GM12878 (cell line): Measurements from ENCODE around the gene FBXW7. TPM values are rescaled to one million over a fixed set of nuclear protein-coding genes. Genes with fewer than 3 reads are reported as not detected.

Source experiments
- BCL11A ChIP-seq: IDR thresholded peaks from 2 replicates; pipeline ENCODE4 v1.6.1; 2011; ENCODE audit warnings: low read depth, low read length
- CBFB ChIP-seq: IDR thresholded peaks from 2 replicates; pipeline ENCODE4 v1.6.1; 2016; ENCODE audit warnings: antibody characterized with exemption, low read depth
- CREB1 ChIP-seq: IDR thresholded peaks from 2 replicates; pipeline ENCODE4 v1.6.1; 2012; ENCODE audit warnings: low read depth, mild to moderate bottlenecking, inconsistent platforms
- CTCF ChIP-seq, 3 experiments: IDR thresholded peaks in 2 of 3; conservative IDR thresholded peaks in 1 of 3; 2 replicates each; pipeline ENCODE4 v1.5.1; 2011; ENCODE audit warnings: low read depth in 3 of 3, low read length in 3 of 3, mild to moderate bottlenecking in 3 of 3, control low read depth in 2 of 3, moderate library complexity in 2 of 3, inconsistent platforms in 1 of 3, mixed read lengths in 1 of 3; ENCODE audit not compliant: control insufficient read depth in 2 of 3, insufficient read depth in 1 of 3; ENCODE audit errors: extremely low read depth in 1 of 3
- E2F8 ChIP-seq: fragments of 450-650 bp; IDR thresholded peaks from 2 replicates; pipeline ENCODE4 v1.6.1; 2018; ENCODE audit warnings: mild to moderate bottlenecking, low read depth, moderate library complexity; ENCODE audit not compliant: partially characterized antibody
- EGR1 ChIP-seq, 2 experiments: IDR thresholded peaks; 1 replicate in 1 of 2; 2 replicates in 1 of 2; pipeline ENCODE4 v1.6.1; 2011 to 2012; ENCODE audit warnings: low read depth in 2 of 2, low read length in 2 of 2, borderline replicate concordance in 1 of 2, mild to moderate bottlenecking in 1 of 2, moderate library complexity in 1 of 2
- KAT2A ChIP-seq: conservative IDR thresholded peaks from 2 replicates; pipeline ENCODE4 v1.6.1; 2011; ENCODE audit warnings: low read depth, low read length; ENCODE audit not compliant: control insufficient read depth
- NR2C1 ChIP-seq: fragments of 450-650 bp; IDR thresholded peaks from 2 replicates; pipeline ENCODE4 v1.6.1; 2017; ENCODE audit warnings: antibody characterized with exemption, mild to moderate bottlenecking, moderate library complexity
- PBX3 ChIP-seq: IDR thresholded peaks from 2 replicates; pipeline ENCODE4 v1.6.1; 2011; ENCODE audit warnings: mild to moderate bottlenecking, low read depth, low read length, moderate library complexity; ENCODE audit not compliant: insufficient replicate concordance
- RBBP5 ChIP-seq: fragments of 200-600 bp; sonication (generic); conservative IDR thresholded peaks from 2 replicates; pipeline ENCODE4 v1.6.1; 2016
- SMC3 ChIP-seq: IDR thresholded peaks from 2 replicates; pipeline ENCODE4 v1.6.1; 2011; ENCODE audit warnings: low read length, improper control_type of control experiment, borderline replicate concordance
- SREBF2 ChIP-seq: IDR thresholded peaks from 2 replicates; pipeline ENCODE4 v1.6.1; 2012; ENCODE audit warnings: mild to moderate bottlenecking, low read length
- STAT1 ChIP-seq: fragments of 450-650 bp; conservative IDR thresholded peaks from 2 replicates; pipeline ENCODE4 v1.6.1; 2014; ENCODE audit warnings: antibody characterized with exemption, mild to moderate bottlenecking
- TAF1 ChIP-seq: IDR thresholded peaks from 2 replicates; pipeline ENCODE4 v1.6.1; 2011; ENCODE audit warnings: mild to moderate bottlenecking, low read depth, low read length, borderline replicate concordance
- TARDBP ChIP-seq: IDR thresholded peaks from 2 replicates; pipeline ENCODE4 v1.6.1; 2016; ENCODE audit warnings: borderline replicate concordance
- ZBTB40 ChIP-seq: fragments of 450-650 bp; IDR thresholded peaks from 2 replicates; pipeline ENCODE4 v1.6.1; 2016; ENCODE audit warnings: mild to moderate bottlenecking, moderate library complexity, borderline replicate concordance
- ZNF24 ChIP-seq: fragments of 450-650 bp; IDR thresholded peaks from 2 replicates; pipeline ENCODE4 v1.6.1; 2017; ENCODE audit warnings: antibody characterized with exemption, mild to moderate bottlenecking
- ZSCAN29 ChIP-seq: fragments of 450-650 bp; IDR thresholded peaks from 2 replicates; pipeline ENCODE4 v1.6.1; 2017; ENCODE audit warnings: mild to moderate bottlenecking, moderate library complexity
- polyA plus RNA-seq, 11 experiments: library from polyadenylated mRNA; depleted of rRNA in 4 of 11; unstranded in 6 of 11; stranded (reverse) in 5 of 11; fragments of >200 nt; fragmentation: Nextera tagmentation in 4 of 11; fragmentation: Illumina TruSeq in 1 of 11; extraction: Ambion mirVana in 4 of 11; extraction: Trizol in 1 of 11; gene quantifications; 1 replicate in 1 of 11; 2 replicates in 10 of 11; pipeline versions ENCODE4 v1.2.1 to v1.2.3, GENCODE V29; 2011 to 2016; ENCODE audit warnings: inconsistent platforms in 2 of 11, missing spikeins in 2 of 11, low read depth in 1 of 11
- total RNA-seq, 4 experiments: library from RNA; depleted of rRNA in 3 of 4; stranded (reverse); fragments of >200 nt in 3 of 4; fragmentation: Illumina TruSeq in 1 of 4; extraction: Trizol in 1 of 4; gene quantifications; 2 replicates each; pipeline versions ENCODE4 v1.2.1 to v1.2.3, GENCODE V29; 2013 to 2021

The FBXW7 gene
- total and polyA plus RNA-seq, 10 of the 15 experiments (the other 5 are each of a cell fraction or from before 2014, with no cell fraction given) = 35.8 to 118 (median 47.2) TPM

GRCh38 chr4:152540293-152540674 is 4.4 kb upstream of the FBXW7 start (continued):
- TF ChIP-seq CTCF (IDR thresholded peaks at IDR 0.05 in 2 of 3, conservative IDR thresholded peaks at IDR 0.05 in 1 of 3; ENCODE audit: control insufficient read depth in 2 of 3, extremely low read depth in 1 of 3, insufficient read depth in 1 of 3, low read depth in 3 of 3, low read length in 3 of 3) (peak in 1 of 3 experiments; percentile 20; a peak in 1 of 6 replicates), CREB1 (no peak), ZBTB40 (no peak), PBX3 (no peak), E2F8 (no peak), CBFB (no peak), SREBF2 (no peak), STAT1 (no peak), TARDBP (no peak), NR2C1 (no peak), TAF1 (peak; percentile 61; the same call in 1 of the 2 replicates), SMC3 (no peak), KAT2A (no peak), RBBP5 (no peak), ZSCAN29 (no peak), EGR1 (IDR thresholded peaks at IDR 0.05; ENCODE audit: borderline replicate concordance in 1 of 2, low read depth in 2 of 2, low read length in 2 of 2) (no peak), ZNF24 (no peak), BCL11A (no peak)
